SK-N-MC (cell line): ENCODE data around the gene AVP.
"Not testable (repeated sequence)": the region's sequence is repeated elsewhere in the genome, so short reads cannot be mapped to it uniquely, and the experiment has no call there.

Experiments used
- EZH2 ChIP-seq: fragments of 200-600 bp; sonication (generic); IDR thresholded peaks from one replicate; pipeline ENCODE4 v1.6.1; 2017; ENCODE audit warnings: antibody characterized with exemption
- POLR2AphosphoS5 ChIP-seq: IDR thresholded peaks from 2 replicates; pipeline ENCODE4 v1.6.1; 2012; ENCODE audit warnings: mild to moderate bottlenecking, low read depth, low read length, borderline replicate concordance

DNA sequence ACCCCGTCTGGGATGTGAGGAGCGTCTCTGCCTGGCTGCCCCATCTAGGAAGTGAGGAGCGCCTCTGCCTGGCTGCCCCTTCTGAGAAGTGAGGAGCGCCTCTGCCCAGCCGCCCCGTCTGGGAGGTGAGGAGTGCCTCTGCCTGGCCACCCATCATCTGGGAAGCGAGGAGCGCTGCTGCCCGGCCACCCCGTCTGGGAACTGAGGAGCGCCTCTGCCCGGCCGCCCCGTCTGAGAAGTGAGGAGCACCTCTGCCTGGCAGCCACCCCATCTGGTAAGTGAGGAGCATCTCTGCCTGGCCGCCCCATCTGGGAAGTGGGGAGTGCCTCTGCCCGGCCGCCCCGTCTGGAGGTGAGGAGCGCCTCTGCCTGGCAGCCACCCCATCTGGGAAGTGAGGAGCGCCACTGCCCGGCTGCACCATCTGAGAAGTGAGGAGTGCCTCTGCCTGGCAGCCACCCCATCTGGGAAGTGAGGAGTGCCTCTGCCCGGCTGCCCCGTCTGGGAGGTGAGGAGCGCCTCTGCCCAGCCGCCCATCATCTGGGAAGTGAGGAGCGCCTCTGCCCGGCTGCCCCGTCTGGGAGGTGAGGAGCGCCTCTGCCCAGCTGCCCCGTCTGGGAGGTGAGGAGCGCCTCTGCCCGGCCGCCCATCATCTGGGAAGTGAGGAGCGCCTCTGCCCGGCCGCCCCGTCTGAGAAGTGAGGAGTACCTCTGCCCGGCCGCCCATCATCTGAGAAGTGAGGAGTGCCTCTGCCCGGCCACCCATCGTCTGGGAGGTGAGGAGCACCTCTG lies 40.4 kb upstream of the AVP start:
- TF ChIP-seq EZH2, POLR2AphosphoS5: not testable (repeated sequence)
